8988T (cell line): ENCODE results near the gene RPL11.
"Not testable (repeated sequence)": the region's sequence is repeated elsewhere in the genome, so short reads cannot be mapped to it uniquely, and the experiment has no call there.

Experiments
- DNase-seq: peaks from one replicate; pipeline ENCODE4 v3.0.0; 2011

Gene RPL11

DNA sequence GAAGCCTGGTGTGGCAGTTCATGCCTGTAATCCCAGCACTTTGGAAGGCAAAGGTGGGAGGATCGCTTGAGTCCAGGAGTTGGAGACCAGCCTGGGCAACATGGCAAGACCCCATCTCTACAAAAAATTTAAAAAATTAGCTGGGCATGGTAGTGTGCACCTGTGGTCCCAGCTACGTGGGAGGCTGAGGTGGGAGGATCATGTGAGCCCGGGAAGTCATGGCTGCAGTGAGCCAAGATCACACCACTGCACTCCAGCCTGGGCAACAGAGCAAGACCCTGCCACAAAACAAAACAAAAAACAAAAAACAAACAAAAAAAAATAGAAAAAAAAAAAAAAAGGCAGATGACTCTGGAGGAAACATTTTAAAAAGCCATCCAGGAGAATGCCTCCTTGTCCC lies 3.9 kb upstream of the RPL11 start:
- not testable (repeated sequence) for DNase-seq

DNA sequence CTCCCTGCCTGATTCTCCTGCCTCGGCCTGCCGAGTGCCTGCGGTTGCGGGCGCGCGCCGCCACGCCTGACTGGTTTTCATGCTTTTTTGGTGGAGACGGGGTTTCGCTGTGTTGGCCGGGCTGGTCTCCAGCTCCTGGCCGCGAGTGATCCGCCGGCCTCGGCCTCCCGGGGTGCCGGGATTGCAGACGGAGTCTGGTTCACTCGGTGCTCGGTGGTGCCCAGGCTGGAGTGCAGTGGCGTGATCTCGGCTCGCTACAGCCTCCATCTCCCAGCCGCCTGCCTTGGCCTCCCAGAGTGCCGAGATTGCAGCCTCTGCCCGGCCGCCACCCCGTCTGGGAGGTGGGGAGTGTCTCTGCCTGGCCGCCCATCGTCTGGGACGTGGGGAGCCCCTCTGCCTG lies 3.3 kb upstream of the RPL11 start:
- DNase-seq, result not testable (repeated sequence)

DNA sequence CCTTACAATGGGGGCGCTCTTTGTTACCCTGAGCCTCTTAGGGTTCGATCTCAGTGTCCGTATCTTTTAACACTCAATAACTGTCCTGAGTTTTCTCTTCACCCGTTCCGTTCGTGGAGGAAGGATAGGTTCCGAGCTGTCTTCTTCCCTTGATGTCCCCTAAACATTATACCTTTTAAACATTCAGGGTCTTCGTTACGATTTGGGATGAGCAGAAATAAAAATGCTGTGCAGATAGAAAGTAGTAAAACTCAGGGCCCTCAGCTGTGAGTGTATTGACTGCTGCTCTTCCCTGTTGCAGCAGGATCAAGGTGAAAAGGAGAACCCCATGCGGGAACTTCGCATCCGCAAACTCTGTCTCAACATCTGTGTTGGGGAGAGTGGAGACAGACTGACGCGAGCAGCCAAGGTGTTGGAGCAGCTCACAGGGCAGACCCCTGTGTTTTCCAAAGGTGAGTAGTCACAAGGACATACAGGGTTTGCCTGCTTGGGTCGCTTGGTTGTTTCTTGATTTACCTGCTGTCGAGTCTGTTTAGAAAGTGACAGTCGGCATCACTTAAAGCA lies 784 bp downstream of the RPL11 start:
- DNase-seq, result no peak

DNA sequence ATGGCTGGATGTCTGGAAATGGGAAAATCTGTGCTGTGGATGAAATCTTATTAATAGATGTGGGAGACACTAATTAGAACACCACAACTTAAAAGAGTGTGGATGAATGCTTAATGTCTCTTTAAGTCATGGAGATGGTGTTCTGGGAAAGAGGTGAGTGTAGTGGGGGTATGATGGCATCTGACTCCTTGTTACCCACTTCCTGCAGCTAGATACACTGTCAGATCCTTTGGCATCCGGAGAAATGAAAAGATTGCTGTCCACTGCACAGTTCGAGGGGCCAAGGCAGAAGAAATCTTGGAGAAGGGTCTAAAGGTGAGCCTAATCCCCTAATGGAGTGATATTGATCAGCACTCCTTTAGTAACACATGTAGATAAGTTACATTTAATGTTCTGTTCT lies 2.0 kb downstream of the RPL11 start:
- DNase-seq, result no peak

DNA sequence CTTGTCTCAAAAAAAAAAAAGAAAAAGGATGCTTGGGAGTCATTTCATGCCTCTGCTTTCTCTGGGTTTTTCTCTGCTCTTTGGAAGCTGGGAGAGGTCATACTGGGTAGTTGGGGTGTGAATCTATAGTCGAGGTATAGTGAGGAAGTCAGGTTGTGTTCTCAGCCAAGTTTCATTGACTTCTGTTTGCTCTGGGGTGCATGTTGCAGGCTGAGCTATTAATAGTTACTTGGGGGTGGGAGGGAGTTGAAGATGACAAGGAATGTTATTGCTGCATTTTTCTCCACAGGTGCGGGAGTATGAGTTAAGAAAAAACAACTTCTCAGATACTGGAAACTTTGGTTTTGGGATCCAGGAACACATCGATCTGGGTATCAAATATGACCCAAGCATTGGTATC lies 2.8 kb downstream of the RPL11 start:
- no peak for DNase-seq

DNA sequence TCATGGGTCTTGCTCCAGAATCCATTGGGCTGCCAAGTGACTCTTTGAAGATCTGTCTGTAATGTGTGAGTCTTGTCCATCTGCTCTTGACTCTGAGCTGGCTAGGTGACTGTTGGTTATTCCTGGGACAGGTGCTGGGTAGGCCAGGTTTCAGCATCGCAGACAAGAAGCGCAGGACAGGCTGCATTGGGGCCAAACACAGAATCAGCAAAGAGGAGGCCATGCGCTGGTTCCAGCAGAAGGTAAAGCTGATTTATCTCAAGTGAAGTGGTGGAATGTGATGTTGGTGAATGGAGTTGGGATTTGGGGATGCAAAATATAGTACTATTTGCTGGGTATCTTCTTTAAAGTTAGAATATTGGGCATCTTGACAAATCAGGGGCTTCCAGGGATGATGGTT lies 4.1 kb downstream of the RPL11 start:
- DNase-seq, result no peak

GRCh38 chr1:23696335-23696989 lies 4.9 kb downstream of the RPL11 start:
- no peak for DNase-seq

DNA sequence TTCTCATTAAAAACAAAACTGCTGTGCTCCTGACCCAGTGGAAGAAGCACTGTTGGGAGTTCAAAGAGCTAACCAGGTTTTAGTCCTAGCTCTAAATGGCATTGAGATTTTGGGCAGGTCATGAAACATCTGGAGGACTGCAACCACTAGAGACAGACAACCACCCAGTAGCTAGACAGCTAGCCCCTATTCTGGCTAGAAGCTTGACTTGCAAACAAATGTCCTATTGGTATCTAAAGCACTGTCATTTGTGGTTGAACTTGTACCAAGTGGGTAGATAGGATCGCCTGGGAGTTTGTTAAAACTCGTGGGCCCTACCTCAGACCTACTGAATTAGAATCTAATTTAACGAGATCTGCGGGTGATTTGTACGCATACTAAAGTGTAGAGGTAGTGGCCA lies 6.9 kb downstream of the RPL11 start:
- DNase-seq, result no peak

GRCh38 chr1:23699280-23700179 lies 7.9 kb downstream of the RPL11 start:
- DNase-seq, result no peak

- no peak for DNase-seq
These were observed 9.7 kb downstream of the RPL11 start for GRCh38 chr1:23701310-23701709.

GRCh38 chr1:23701996-23702395 lies 10.4 kb downstream of the RPL11 start:
- no peak for DNase-seq

DNA sequence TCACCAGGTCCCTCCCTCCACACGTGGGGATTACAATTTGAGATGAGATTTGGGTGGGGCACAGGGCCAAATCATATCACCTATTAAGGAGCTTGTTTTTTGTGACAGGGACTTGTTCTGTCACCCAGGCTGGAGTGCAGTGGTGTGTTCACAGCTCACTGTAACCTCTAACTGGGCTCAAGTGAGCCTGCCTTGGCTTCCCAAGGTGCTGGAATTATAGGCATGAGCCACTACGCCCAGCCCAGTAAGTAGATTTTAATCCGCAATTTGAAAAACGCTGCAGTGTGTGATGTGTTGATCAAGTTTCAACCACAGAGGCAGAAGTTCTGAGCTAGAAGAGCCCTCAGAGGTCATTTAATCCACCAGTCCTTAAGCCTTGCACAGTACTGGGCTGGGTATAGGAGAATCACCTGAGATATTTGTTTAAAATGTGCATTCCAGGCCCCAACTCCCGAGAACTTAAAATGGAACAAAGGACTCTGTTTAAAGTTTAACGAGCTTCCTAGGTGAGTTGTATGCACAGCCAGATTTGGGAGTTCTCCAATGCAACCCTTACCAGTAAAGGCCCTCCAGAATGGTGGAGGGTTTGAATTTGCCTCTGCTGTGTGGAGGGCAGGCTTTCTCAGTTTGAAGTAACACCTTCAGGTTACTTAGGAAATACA lies 13.4 kb downstream of the RPL11 start:
- DNase-seq, result no peak

- DNase-seq, result no peak
These were observed 17.6 kb downstream of the RPL11 start for GRCh38 chr1:23709229-23709628.

GRCh38 chr1:23718482-23718881 lies 26.9 kb downstream of the RPL11 start:
- no peak for DNase-seq

- DNase-seq, result no peak
These were observed 27.7 kb downstream of the RPL11 start for GRCh38 chr1:23719162-23719820.

- DNase-seq, result no peak
These were observed 28.8 kb downstream of the RPL11 start for GRCh38 chr1:23720256-23720995.

DNA sequence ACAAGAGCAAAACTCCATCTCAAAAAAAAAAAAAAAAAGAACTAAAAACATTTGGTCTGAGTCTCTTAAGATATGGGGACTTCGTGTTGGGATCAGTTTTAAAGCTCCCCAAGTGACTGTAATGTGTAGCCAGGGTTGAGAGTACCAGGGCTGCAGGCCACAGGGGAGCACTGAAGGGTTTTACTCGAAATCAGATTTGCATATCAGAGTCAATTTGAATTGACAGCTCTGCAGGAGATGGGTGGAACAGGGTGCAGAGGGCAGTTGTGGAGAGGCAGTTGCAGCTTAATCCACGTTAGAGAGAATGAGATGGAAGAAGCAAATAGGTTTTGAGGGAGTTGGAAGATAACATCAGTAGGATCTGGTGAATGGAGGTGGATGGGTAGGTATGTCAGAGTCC lies 31.0 kb downstream of the RPL11 start:
- no peak for DNase-seq

DNA sequence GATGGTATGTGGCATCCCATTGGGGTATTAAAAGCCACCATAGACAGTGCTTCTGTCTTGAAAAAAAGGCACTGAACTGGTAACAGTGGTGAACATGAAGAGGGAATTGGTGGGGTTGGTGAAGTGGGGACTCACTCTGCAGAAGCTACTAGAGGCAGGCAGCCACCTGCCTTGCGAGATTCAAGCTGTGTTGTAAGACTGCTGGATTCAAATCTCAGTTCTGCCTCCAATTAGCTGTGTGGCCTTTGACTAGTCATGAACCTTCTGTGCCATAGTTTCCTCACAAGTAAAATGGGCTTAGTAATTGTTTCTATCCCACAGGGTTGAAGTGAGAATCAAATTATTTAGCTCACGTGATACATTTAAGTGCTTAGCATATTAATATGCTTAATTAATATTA lies 35.1 kb downstream of the RPL11 start:
- no peak for DNase-seq

- no peak for DNase-seq
These were observed 35.8 kb downstream of the RPL11 start for GRCh38 chr1:23727362-23727811.

- no peak for DNase-seq
These were observed 41.0 kb downstream of the RPL11 start for GRCh38 chr1:23732363-23733224.

GRCh38 chr1:23733281-23733680 lies 41.7 kb downstream of the RPL11 start:
- not testable (repeated sequence) for DNase-seq
